Lower leg skin (tissue), 4 donors: ENCODE results near the gene CHST15. TPM values are rescaled to one million over a fixed set of nuclear protein-coding genes. Genes with fewer than 3 reads are reported as not detected.

Experiments used
- DNase-seq, 2 donors: peaks; one replicate each; pipeline ENCODE4 v3.0.0-alpha.2; 2019; ENCODE audit warnings: low spot score in 2 of 2
- H3K4me3 ChIP-seq: fragments of 200-600 bp; sonication (generic); 2 replicates; pipeline ENCODE4 v1.5.1; 2017; ENCODE audit warnings: mild to moderate bottlenecking, low read depth; ENCODE audit not compliant: poor library complexity, severe bottlenecking
- CTCF ChIP-seq, 3 donors: fragments of 450-650 bp; IDR thresholded peaks; one replicate each; pipeline ENCODE4 v1.5.1; 2016; ENCODE audit warnings: antibody characterized with exemption in 3 of 3, mild to moderate bottlenecking in 3 of 3, moderate library complexity in 2 of 3
- POLR2A ChIP-seq, 2 donors: fragments of 450-650 bp; IDR thresholded peaks; one replicate each; pipeline ENCODE4 v1.6.1; 2016 to 2017; ENCODE audit warnings: antibody characterized with exemption in 2 of 2, mild to moderate bottlenecking in 1 of 2, moderate library complexity in 1 of 2
- WGBS, 2 donors: methylation state at CpG; one replicate each; pipeline ENCODE4 v1.1.5; 2018; 5-methylcytosine and 5-hydroxymethylcytosine counted together
- intact Hi-C: fragments of 100-400 bp; cut with DNase I; formaldehyde crosslinking; loops from one replicate; pipeline ENCODE4 v1.15.0; 2023; ENCODE audit warnings: low total_unique reads
- total RNA-seq, 4 donors: library from RNA; depleted of rRNA; stranded (reverse); fragments of >200 nt; gene quantifications; one replicate each; pipeline ENCODE4 v1.1.0, GENCODE V29; 2016

The CHST15 gene
- total RNA-seq, 4 donors from 2014 or later: 17.6 to 29.8 (median 19.4) TPM

- WGBS, 2 donors: 69 to 76% methylated on average over 11 of the region's 11 CpGs
- intact Hi-C loops: no loop called here
- no peak for DNase-seq
- no peak for TF ChIP-seq POLR2A (IDR thresholded peaks at IDR 0.05)
- H3K4me3 ChIP-seq: no peak overlapping the region
These were observed 23.8 kb downstream of the CHST15 start for GRCh38 chr10:124069341-124070264.

GRCh38 chr10:124068929-124069328 lies 24.5 kb downstream of the CHST15 start:
- H3K4me3 ChIP-seq: no peak overlapping the region
- DNase-seq: no peak
- TF ChIP-seq CTCF (IDR thresholded peaks at IDR 0.05) (no peak), POLR2A (IDR thresholded peaks at IDR 0.05) (no peak)
- 47 to 64% methylated on average over 3 of the region's 3 CpGs for WGBS, 2 donors
- intact Hi-C loops: no loop called here

- intact Hi-C loops: no loop called here
- H3K4me3 ChIP-seq: no peak overlapping the region
- 87 to 95% methylated on average over 14 of the region's 14 CpGs for WGBS, 2 donors
- TF ChIP-seq CTCF (IDR thresholded peaks at IDR 0.05) (no peak), POLR2A (IDR thresholded peaks at IDR 0.05) (no peak)
- DNase-seq: no peak
These were observed 25.5 kb downstream of the CHST15 start for GRCh38 chr10:124067825-124068400.

GRCh38 chr10:124066781-124067714 lies 26.4 kb downstream of the CHST15 start:
- TF ChIP-seq POLR2A (IDR thresholded peaks at IDR 0.05) (no peak), CTCF (IDR thresholded peaks at IDR 0.05) (no peak)
- no peak overlapping the region for H3K4me3 ChIP-seq
- WGBS, 2 donors: 64 to 65% methylated on average over 12 of the region's 12 CpGs
- no peak for DNase-seq
- intact Hi-C loops: no loop called here

GRCh38 chr10:124066126-124066700 lies 27.2 kb downstream of the CHST15 start:
- H3K4me3 ChIP-seq: no peak overlapping the region
- intact Hi-C loops: no loop called here
- DNase-seq: no peak
- TF ChIP-seq CTCF (IDR thresholded peaks at IDR 0.05) (no peak), POLR2A (IDR thresholded peaks at IDR 0.05) (no peak)
- WGBS, 2 donors: 52 to 56% methylated on average over 12 of the region's 12 CpGs
